HUES6 (cell line): Measurements from ENCODE around the gene PCSK9.

Source experiments
- H3K27ac ChIP-seq: 2 replicates; pipeline ENCODE4 v1.7.0; 2013; ENCODE audit warnings: low read depth, mild to moderate bottlenecking, low read length, inconsistent platforms
- H3K27me3 ChIP-seq: 2 replicates; pipeline ENCODE4 v1.6.1; 2013; ENCODE audit warnings: low read length; ENCODE audit not compliant: control insufficient read depth, insufficient read depth
- H3K36me3 ChIP-seq: 2 replicates; pipeline ENCODE4 v1.6.1; 2013; ENCODE audit warnings: low read length; ENCODE audit not compliant: control insufficient read depth, insufficient read depth
- H3K4me1 ChIP-seq: 2 replicates; pipeline ENCODE4 v1.6.1; 2013; ENCODE audit warnings: low read length; ENCODE audit not compliant: control insufficient read depth, insufficient read depth
- H3K4me3 ChIP-seq: 2 replicates; pipeline ENCODE4 v1.5.1; 2013; ENCODE audit warnings: low read depth, low read length
- H3K9ac ChIP-seq: one replicate; pipeline ENCODE4 v1.6.1; 2013; ENCODE audit warnings: mild to moderate bottlenecking, low read length
- H3K9me3 ChIP-seq: 2 replicates; pipeline ENCODE4 v1.6.1; 2013; ENCODE audit warnings: low read depth, low read length; ENCODE audit not compliant: control insufficient read depth, insufficient read depth

The PCSK9 gene

GRCh38 chr1:55033265-55033614, 6.1 kb upstream of the PCSK9 start:
- peaks cover 16% of the 10 kb centered on the region; the same call in 1 of the 2 replicates for H3K9me3 ChIP-seq
- H3K9ac ChIP-seq: no peak overlapping the region
- H3K27me3 ChIP-seq: peaks cover 10% of the 10 kb centered on the region; the same call in 1 of the 2 replicates
- peaks cover 10% of the 10 kb centered on the region for H3K4me1 ChIP-seq
- H3K4me3 ChIP-seq: no peak overlapping the region
- no peak overlapping the region for H3K27ac ChIP-seq
- peaks cover 53% of the 10 kb centered on the region; the same call in 1 of the 2 replicates for H3K36me3 ChIP-seq

DNA sequence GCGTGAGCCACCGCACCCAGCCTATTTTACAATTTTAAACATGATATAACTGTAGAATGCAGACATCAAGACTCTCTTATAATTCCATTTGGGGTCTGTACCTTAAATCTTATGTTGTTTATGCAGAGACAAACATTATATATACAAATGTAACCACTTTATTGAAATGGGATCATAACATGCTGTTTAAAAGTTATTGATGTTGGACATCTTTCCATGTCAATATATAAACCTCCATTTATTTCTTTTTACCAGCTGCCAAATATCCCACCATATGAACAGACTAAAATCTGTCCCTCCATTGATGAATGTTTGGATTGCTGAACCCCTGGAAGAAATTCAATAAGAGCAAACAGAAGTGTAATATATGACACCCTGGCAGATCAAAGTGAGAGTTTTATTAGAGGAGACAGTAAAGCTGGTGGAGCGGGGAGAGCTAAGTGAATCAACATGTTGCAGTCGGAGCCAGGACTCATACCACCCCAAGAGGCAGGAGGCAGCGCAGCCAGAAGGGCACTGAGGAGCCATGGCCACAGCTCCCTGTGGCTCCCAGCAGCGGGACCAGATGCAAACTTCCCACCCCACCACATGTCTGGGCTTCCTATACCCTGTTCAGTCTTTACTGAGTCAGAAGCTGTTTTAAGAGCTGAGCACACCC, 4.7 kb upstream of the PCSK9 start:
- no peak overlapping the region for H3K4me3 ChIP-seq
- peaks cover 24% of the 10 kb centered on the region; the same call in 1 of the 2 replicates for H3K27me3 ChIP-seq

DNA sequence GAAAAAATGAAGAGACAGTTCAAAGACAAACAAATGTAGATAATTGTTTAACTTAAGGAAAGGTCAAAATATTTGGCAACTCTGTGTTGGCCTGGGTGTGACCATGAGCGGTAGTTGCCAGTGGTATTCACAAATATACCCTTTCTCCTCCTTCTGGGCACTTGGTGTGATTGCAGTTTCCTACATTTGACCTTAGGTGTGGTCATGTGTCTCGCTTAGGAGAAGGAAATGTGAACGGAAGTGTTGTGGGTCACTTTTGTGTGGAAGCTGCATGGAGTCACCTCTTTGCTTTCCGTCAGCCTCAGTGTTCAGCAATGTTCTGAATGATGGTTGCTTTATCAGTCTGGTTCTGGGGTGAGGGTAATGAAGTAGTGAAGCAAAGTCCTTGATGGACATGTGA, 3.4 kb upstream of the PCSK9 start:
- Histone ChIP-seq H3K27ac (no peak overlapping the region), H3K27me3 (peaks cover 37% of the 10 kb centered on the region; the same call in 1 of the 2 replicates), H3K4me3 (no peak overlapping the region), H3K9ac (no peak overlapping the region), H3K36me3 (peaks cover 32% of the 10 kb centered on the region; the same call in 1 of the 2 replicates), H3K9me3 (peaks cover 5% of the 10 kb centered on the region; the same call in 1 of the 2 replicates), H3K4me1 (peaks cover 23% of the 10 kb centered on the region)

More for the DNA sequence above, 4.7 kb upstream of the PCSK9 start:
- Histone ChIP-seq H3K27ac (no peak overlapping the region), H3K4me1 (peaks cover 20% of the 10 kb centered on the region), H3K36me3 (peaks cover 42% of the 10 kb centered on the region; the same call in 1 of the 2 replicates), H3K9me3 (peaks cover 16% of the 10 kb centered on the region; the same call in 1 of the 2 replicates), H3K9ac (no peak overlapping the region)

DNA sequence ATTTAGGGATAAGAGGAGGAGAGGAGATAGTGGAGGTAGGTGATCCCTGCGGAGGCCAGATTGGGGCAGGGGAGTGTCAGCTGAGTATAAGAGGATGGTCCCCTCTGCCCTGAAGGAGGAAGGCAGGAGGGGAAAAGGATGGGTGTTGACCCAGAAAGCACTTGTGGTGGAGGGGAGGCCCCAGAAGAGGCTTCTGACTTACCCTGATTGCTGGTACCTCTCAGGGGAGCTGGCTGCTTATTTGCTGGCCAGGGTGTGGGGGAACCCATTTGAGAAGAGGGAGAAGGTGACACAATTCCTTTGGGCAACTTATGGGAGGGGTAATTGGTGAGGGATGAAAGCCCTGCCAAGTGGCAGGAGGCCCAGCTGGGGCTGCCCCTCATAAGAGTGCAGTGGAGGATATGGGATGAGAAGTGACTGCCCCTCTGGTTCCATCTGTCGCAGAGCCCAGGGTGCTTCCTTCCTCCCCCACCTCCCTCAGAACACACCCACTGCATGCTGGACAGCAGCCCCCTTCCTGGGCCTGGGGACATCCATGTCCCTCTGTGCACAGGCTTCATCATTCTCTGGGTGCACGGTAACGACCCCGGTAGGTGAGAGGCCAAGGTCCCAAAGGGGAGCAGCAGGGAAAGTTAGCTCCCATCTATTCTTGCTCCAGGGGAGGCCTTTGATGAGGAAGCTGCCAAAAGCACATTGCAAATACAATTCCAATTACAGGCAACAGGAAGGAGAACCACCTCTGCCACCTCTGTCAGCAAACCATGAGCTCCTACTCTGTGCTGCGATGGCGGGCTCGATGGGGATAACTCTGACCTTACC, 1.4 kb upstream of the PCSK9 start:
- Histone ChIP-seq H3K9ac (no peak overlapping the region), H3K36me3 (peaks cover 25% of the 10 kb centered on the region; the same call in 1 of the 2 replicates), H3K27ac (no peak overlapping the region), H3K4me1 (peaks cover 34% of the 10 kb centered on the region), H3K27me3 (peaks cover 41% of the 10 kb centered on the region; the same call in 1 of the 2 replicates), H3K9me3 (no peaks in the 10 kb centered on the region), H3K4me3 (no peak overlapping the region)

- Histone ChIP-seq H3K9ac (no peak overlapping the region), H3K9me3 (no peaks in the 10 kb centered on the region), H3K27me3 (peaks cover 41% of the 10 kb centered on the region; the same call in 1 of the 2 replicates), H3K36me3 (peaks cover 24% of the 10 kb centered on the region; the same call in 1 of the 2 replicates), H3K27ac (no peak overlapping the region), H3K4me1 (peaks cover 36% of the 10 kb centered on the region), H3K4me3 (no peak overlapping the region)
Measured at GRCh38 chr1:55038552-55038838, 853 bp upstream of the PCSK9 start.

GRCh38 chr1:55038974-55039341, 390 bp upstream of the PCSK9 start:
- H3K9ac ChIP-seq: no peak overlapping the region
- peaks cover 41% of the 10 kb centered on the region; the same call in 1 of the 2 replicates for H3K27me3 ChIP-seq
- peaks cover 25% of the 10 kb centered on the region for H3K36me3 ChIP-seq
- H3K27ac ChIP-seq: no peak overlapping the region
- H3K4me1 ChIP-seq: peaks cover 36% of the 10 kb centered on the region
- H3K4me3 ChIP-seq: peak overlapping the region; percentile 69
- H3K9me3 ChIP-seq: no peaks in the 10 kb centered on the region

- Histone ChIP-seq H3K4me3 (peak overlapping the region; percentile 69), H3K9ac (peak overlapping the region; percentile 64), H3K36me3 (peaks cover 34% of the 10 kb centered on the region), H3K27me3 (peaks cover 41% of the 10 kb centered on the region; the same call in 1 of the 2 replicates), H3K4me1 (peaks cover 36% of the 10 kb centered on the region), H3K9me3 (no peaks in the 10 kb centered on the region), H3K27ac (no peak overlapping the region)
Measured at GRCh38 chr1:55040083-55040932, 960 bp downstream of the PCSK9 start.

GRCh38 chr1:55040933-55041494, 1.7 kb downstream of the PCSK9 start:
- peaks cover 35% of the 10 kb centered on the region for H3K4me1 ChIP-seq
- H3K9me3 ChIP-seq: no peaks in the 10 kb centered on the region
- peak overlapping the region; percentile 69 for H3K4me3 ChIP-seq
- H3K27ac ChIP-seq: no peak overlapping the region
- H3K9ac ChIP-seq: peak overlapping the region; percentile 34
- H3K36me3 ChIP-seq: peaks cover 38% of the 10 kb centered on the region
- H3K27me3 ChIP-seq: peaks cover 41% of the 10 kb centered on the region; the same call in 1 of the 2 replicates

GRCh38 chr1:55041613-55042012, 2.3 kb downstream of the PCSK9 start:
- H3K27me3 ChIP-seq: peaks cover 41% of the 10 kb centered on the region; the same call in 1 of the 2 replicates
- no peaks in the 10 kb centered on the region for H3K9me3 ChIP-seq
- peaks cover 40% of the 10 kb centered on the region for H3K36me3 ChIP-seq
- H3K4me1 ChIP-seq: peaks cover 32% of the 10 kb centered on the region
- H3K4me3 ChIP-seq: no peak overlapping the region
- H3K9ac ChIP-seq: no peak overlapping the region
- H3K27ac ChIP-seq: no peak overlapping the region

- Histone ChIP-seq H3K9me3 (no peaks in the 10 kb centered on the region), H3K4me1 (peaks cover 29% of the 10 kb centered on the region), H3K27ac (no peak overlapping the region), H3K4me3 (no peak overlapping the region), H3K9ac (no peak overlapping the region), H3K27me3 (peaks cover 33% of the 10 kb centered on the region; the same call in 1 of the 2 replicates), H3K36me3 (peaks cover 53% of the 10 kb centered on the region)
Measured at GRCh38 chr1:55043011-55043410, 3.7 kb downstream of the PCSK9 start.
